HepG2 (cell line): ENCODE results near the gene DDX50. TPM values are rescaled to one million over a fixed set of nuclear protein-coding genes. Genes with fewer than 3 reads are reported as not detected.

ENCODE experiments used
- CEBPG ChIP-seq: IDR thresholded peaks from 2 replicates; pipeline ENCODE4 v1.6.1; 2016
- HNRNPLL ChIP-seq: fragments of 200-400 bp; formaldehyde crosslinking; IDR thresholded peaks from 2 replicates; pipeline ENCODE4 v1.6.1; 2017; ENCODE audit warnings: mild to moderate bottlenecking, low read depth, low read length; ENCODE audit not compliant: poor library complexity, severe bottlenecking
- HOXA5 ChIP-seq: sonication (generic); formaldehyde crosslinking; IDR thresholded peaks from 2 replicates; pipeline ENCODE4 v1.4.0; 2020; ENCODE audit warnings: missing genetic modification reagents
- MYNN ChIP-seq: sonication (generic); formaldehyde crosslinking; IDR thresholded peaks from 2 replicates; pipeline ENCODE4 v1.4.0; 2020; ENCODE audit warnings: mild to moderate bottlenecking, low read depth, missing genetic modification reagents
- NCOA2 ChIP-seq: sonication (generic); formaldehyde crosslinking; IDR thresholded peaks from 2 replicates; pipeline ENCODE4 v1.8.0; 2022; ENCODE audit warnings: inconsistent platforms
- SMARCE1 ChIP-seq: fragments of 450-650 bp; IDR thresholded peaks from 2 replicates; pipeline ENCODE4 v1.6.1; 2017; ENCODE audit warnings: borderline replicate concordance
- ZBTB4 ChIP-seq: sonication (generic); formaldehyde crosslinking; IDR thresholded peaks from 2 replicates; pipeline ENCODE4 v1.4.0; 2020; ENCODE audit warnings: missing genetic modification reagents, mild to moderate bottlenecking, borderline replicate concordance
- ZNF383 ChIP-seq: sonication (generic); formaldehyde crosslinking; IDR thresholded peaks from 2 replicates; pipeline ENCODE4 v1.4.0; 2020; ENCODE audit warnings: missing genetic modification reagents, mild to moderate bottlenecking, borderline replicate concordance
- ZNF639 ChIP-seq: conservative IDR thresholded peaks from 2 replicates; pipeline ENCODE4 v1.6.1; 2018; ENCODE audit warnings: missing genetic modification reagents
- ZNF737 ChIP-seq: sonication (generic); formaldehyde crosslinking; IDR thresholded peaks from 2 replicates; pipeline ENCODE4 v1.5.0; 2020; ENCODE audit warnings: missing genetic modification reagents, mild to moderate bottlenecking, borderline replicate concordance
- polyA plus RNA-seq, 8 experiments: library from polyadenylated mRNA; depleted of rRNA in 3 of 8; stranded (reverse) in 7 of 8; unstranded in 1 of 8; fragments of >200 nt; fragmentation: Illumina TruSeq in 4 of 8; extraction: Trizol in 4 of 8; gene quantifications; 2 replicates each; pipeline versions ENCODE4 v1.2.1 to v1.2.3, GENCODE V29; 2011 to 2016; ENCODE audit warnings: low read depth in 4 of 8, missing spikeins in 1 of 8, mixed read lengths in 1 of 8; ENCODE audit not compliant: insufficient read depth in 1 of 8
- total RNA-seq, 5 experiments: library from RNA; depleted of rRNA; stranded (reverse); fragments of >200 nt; fragmentation: Illumina TruSeq; extraction: Trizol; gene quantifications; 2 replicates each; pipeline ENCODE4 v1.2.3, GENCODE V29; 2016; ENCODE audit warnings: low read depth in 1 of 5
- TF ChIP-seq, protein P1 (sequence below): sonication (generic); formaldehyde crosslinking; IDR thresholded peaks from 2 replicates; pipeline ENCODE4 v1.8.0; 2023; ENCODE audit warnings: mild to moderate bottlenecking, missing genetic modification reagents
- TF ChIP-seq, protein P2 (sequence below): sonication (generic); formaldehyde crosslinking; IDR thresholded peaks from 2 replicates; pipeline ENCODE4 v1.5.1; 2020; ENCODE audit warnings: mild to moderate bottlenecking, missing genetic modification reagents, moderate library complexity
- TF ChIP-seq, protein P3 (sequence below): sonication (generic); formaldehyde crosslinking; IDR thresholded peaks from 2 replicates; pipeline ENCODE4 v1.4.0; 2020; ENCODE audit warnings: mild to moderate bottlenecking, low read depth, missing genetic modification reagents
- TF ChIP-seq, protein P4 (sequence below): fragments of 450-650 bp; IDR thresholded peaks from 2 replicates; pipeline ENCODE4 v1.6.1; 2016

DDX50 gene
- total and polyA plus RNA-seq, 2 of the 13 experiments (the other 11 are each of a cell fraction or from before 2014, with no cell fraction given), result 19.0 to 38.2 TPM

- TF ChIP-seq ZBTB4 (no peak), SMARCE1 (no peak), HNRNPLL (no peak), MYNN (no peak), ZNF737 (no peak), CEBPG (CRISPR knock-in tag) (peak; percentile 30; the same call in 1 of the 2 replicates), NCOA2 (no peak; the same call in 1 of the 2 replicates), ZNF383 (no peak), HOXA5 (CRISPR knock-in tag) (0 out of 2 replicates have a peak, but pooled peaks have one; percentile 17), ZNF639 (CRISPR knock-in tag) (no peak)
- TF ChIP-seq, protein P1, sequence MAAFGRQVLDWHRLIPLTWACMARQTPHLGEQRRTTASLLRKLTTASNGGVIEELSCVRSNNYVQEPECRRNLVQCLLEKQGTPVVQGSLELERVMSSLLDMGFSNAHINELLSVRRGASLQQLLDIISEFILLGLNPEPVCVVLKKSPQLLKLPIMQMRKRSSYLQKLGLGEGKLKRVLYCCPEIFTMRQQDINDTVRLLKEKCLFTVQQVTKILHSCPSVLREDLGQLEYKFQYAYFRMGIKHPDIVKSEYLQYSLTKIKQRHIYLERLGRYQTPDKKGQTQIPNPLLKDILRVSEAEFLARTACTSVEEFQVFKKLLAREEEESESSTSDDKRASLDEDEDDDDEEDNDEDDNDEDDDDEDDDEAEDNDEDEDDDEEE (CRISPR knock-in tag), result no peak
- TF ChIP-seq, protein P2, sequence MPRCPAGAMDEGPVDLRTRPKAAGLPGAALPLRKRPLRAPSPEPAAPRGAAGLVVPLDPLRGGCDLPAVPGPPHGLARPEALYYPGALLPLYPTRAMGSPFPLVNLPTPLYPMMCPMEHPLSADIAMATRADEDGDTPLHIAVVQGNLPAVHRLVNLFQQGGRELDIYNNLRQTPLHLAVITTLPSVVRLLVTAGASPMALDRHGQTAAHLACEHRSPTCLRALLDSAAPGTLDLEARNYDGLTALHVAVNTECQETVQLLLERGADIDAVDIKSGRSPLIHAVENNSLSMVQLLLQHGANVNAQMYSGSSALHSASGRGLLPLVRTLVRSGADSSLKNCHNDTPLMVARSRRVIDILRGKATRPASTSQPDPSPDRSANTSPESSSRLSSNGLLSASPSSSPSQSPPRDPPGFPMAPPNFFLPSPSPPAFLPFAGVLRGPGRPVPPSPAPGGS (CRISPR knock-in tag), result no peak
- TF ChIP-seq, protein P3, sequence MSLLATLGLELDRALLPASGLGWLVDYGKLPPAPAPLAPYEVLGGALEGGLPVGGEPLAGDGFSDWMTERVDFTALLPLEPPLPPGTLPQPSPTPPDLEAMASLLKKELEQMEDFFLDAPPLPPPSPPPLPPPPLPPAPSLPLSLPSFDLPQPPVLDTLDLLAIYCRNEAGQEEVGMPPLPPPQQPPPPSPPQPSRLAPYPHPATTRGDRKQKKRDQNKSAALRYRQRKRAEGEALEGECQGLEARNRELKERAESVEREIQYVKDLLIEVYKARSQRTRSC (CRISPR knock-in tag), result no peak
- TF ChIP-seq, protein P4, sequence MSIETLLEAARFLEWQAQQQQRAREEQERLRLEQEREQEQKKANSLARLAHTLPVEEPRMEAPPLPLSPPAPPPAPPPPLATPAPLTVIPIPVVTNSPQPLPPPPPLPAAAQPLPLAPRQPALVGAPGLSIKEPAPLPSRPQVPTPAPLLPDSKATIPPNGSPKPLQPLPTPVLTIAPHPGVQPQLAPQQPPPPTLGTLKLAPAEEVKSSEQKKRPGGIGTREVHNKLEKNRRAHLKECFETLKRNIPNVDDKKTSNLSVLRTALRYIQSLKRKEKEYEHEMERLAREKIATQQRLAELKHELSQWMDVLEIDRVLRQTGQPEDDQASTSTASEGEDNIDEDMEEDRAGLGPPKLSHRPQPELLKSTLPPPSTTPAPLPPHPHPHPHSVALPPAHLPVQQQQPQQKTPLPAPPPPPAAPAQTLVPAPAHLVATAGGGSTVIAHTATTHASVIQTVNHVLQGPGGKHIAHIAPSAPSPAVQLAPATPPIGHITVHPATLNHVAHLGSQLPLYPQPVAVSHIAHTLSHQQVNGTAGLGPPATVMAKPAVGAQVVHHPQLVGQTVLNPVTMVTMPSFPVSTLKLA, result no peak
Observed at GRCh38 chr10:68957284-68957615, 56.1 kb downstream of the DDX50 start (continued).
